ENCODE results near the gene WNT6. TPM values are rescaled to one million over a fixed set of nuclear protein-coding genes. Genes with fewer than 3 reads are reported as not detected.

The WNT6 gene
- total RNA-seq: not detected

GRCh38 chr2:218859556-218859987 lies at the start of gene WNT6:
Gene WNT6 (plus strand): TSS chr2:218859805. CDS start chr2:218860038, 233 bp downstream.
- Mint-ChIP-seq H3K4me1 (ENCODE audit: low read depth) (peaks cover 13% of the 10 kb centered on the region), H3K36me3 (ENCODE audit: low read depth) (no peaks in the 10 kb centered on the region), H3K27me3 (ENCODE audit: low read depth) (peaks cover 69% of the 10 kb centered on the region), H3K27ac (no peak within 1 kb of the TSS), H3K4me3 (peak within 1 kb of the TSS; percentile 55), H3K9me3 (no peaks in the 10 kb centered on the region)
- intact Hi-C loops (cut with micrococcal nuclease): loop anchor here (10.0 kb wide), 1 partner anchor 255 kb away; no protein-coding TSS in a partner anchor
- CTCF ChIA-PET: interaction anchor here (1.1 to 4.3 kb wide), 3 partner anchors 10 to 39 kb away, joined by 3 to 22 read pairs (median 11); no protein-coding TSS in a partner anchor
- no peak for DNase-seq

GRCh38 chr2:218810256-218810655 lies 49.3 kb upstream of the WNT6 start:
- H3K4me1 Mint-ChIP-seq (ENCODE audit: low read depth): peaks cover 3% of the 10 kb centered on the region
- no peak overlapping the region for H3K27ac Mint-ChIP-seq
- CTCF ChIA-PET: interaction anchor here (0.6 to 1.9 kb wide), 2 partner anchors 81 to 83 kb away, joined by 5 to 6 read pairs; no protein-coding TSS in a partner anchor
- intact Hi-C loops (cut with micrococcal nuclease): no loop called here
- no peak for DNase-seq
- no peak overlapping the region for H3K4me3 Mint-ChIP-seq
- peaks cover 13% of the 10 kb centered on the region for H3K27me3 Mint-ChIP-seq (ENCODE audit: low read depth)
- H3K36me3 Mint-ChIP-seq (ENCODE audit: low read depth): no peaks in the 10 kb centered on the region
- no peaks in the 10 kb centered on the region for H3K9me3 Mint-ChIP-seq

GRCh38 chr2:218811382-218811781 lies 48.2 kb upstream of the WNT6 start:
- CTCF ChIA-PET: no interaction called here
- Mint-ChIP-seq H3K27ac (no peak overlapping the region), H3K9me3 (no peaks in the 10 kb centered on the region), H3K27me3 (ENCODE audit: low read depth) (peaks cover 11% of the 10 kb centered on the region), H3K4me1 (ENCODE audit: low read depth) (peaks cover 3% of the 10 kb centered on the region), H3K4me3 (no peak overlapping the region), H3K36me3 (ENCODE audit: low read depth) (no peaks in the 10 kb centered on the region)
- intact Hi-C loops (cut with micrococcal nuclease): no loop called here
- no peak for DNase-seq

GRCh38 chr2:218812096-218812815 lies 47.3 kb upstream of the WNT6 start:
- Mint-ChIP-seq H3K36me3 (ENCODE audit: low read depth) (no peaks in the 10 kb centered on the region), H3K27me3 (ENCODE audit: low read depth) (peaks cover 10% of the 10 kb centered on the region), H3K4me1 (ENCODE audit: low read depth) (no peaks in the 10 kb centered on the region), H3K4me3 (no peak overlapping the region), H3K27ac (no peak overlapping the region), H3K9me3 (no peaks in the 10 kb centered on the region)
- DNase-seq: no peak
- intact Hi-C loops (cut with micrococcal nuclease): no loop called here
- CTCF ChIA-PET: no interaction called here

- H3K4me3 Mint-ChIP-seq: no peak overlapping the region
- CTCF ChIA-PET: interaction anchor here (0.6 kb wide), 1 partner anchor 40 kb away, joined by 3 read pairs; no protein-coding TSS in a partner anchor
These were observed 46.7 kb upstream of the WNT6 start for GRCh38 chr2:218812861-218813260.

GRCh38 chr2:218813771-218814460 lies 45.7 kb upstream of the WNT6 start:
- intact Hi-C loops (cut with micrococcal nuclease): no loop called here
- Mint-ChIP-seq H3K36me3 (ENCODE audit: low read depth) (no peaks in the 10 kb centered on the region), H3K27ac (no peak overlapping the region), H3K4me3 (no peak overlapping the region), H3K27me3 (ENCODE audit: low read depth) (peaks cover 7% of the 10 kb centered on the region), H3K9me3 (no peaks in the 10 kb centered on the region), H3K4me1 (ENCODE audit: low read depth) (no peaks in the 10 kb centered on the region)
- no peak for DNase-seq
- CTCF ChIA-PET: no interaction called here

More at GRCh38 chr2:218812861-218813260, 46.7 kb upstream of the WNT6 start:
- intact Hi-C loops (cut with micrococcal nuclease): no loop called here
- H3K9me3 Mint-ChIP-seq: no peaks in the 10 kb centered on the region
- no peaks in the 10 kb centered on the region for H3K4me1 Mint-ChIP-seq (ENCODE audit: low read depth)
- H3K36me3 Mint-ChIP-seq (ENCODE audit: low read depth): no peaks in the 10 kb centered on the region
- peaks cover 10% of the 10 kb centered on the region for H3K27me3 Mint-ChIP-seq (ENCODE audit: low read depth)
- H3K27ac Mint-ChIP-seq: no peak overlapping the region
- no peak for DNase-seq

- Mint-ChIP-seq H3K4me3 (no peak overlapping the region), H3K36me3 (ENCODE audit: low read depth) (no peaks in the 10 kb centered on the region), H3K9me3 (no peaks in the 10 kb centered on the region), H3K27ac (no peak overlapping the region), H3K4me1 (ENCODE audit: low read depth) (no peaks in the 10 kb centered on the region), H3K27me3 (ENCODE audit: low read depth) (peaks cover 3% of the 10 kb centered on the region)
- intact Hi-C loops (cut with micrococcal nuclease): no loop called here
- DNase-seq: no peak
- CTCF ChIA-PET: interaction anchor here (1.1 kb wide), 1 partner anchor 33 kb away, joined by 6 read pairs; no protein-coding TSS in a partner anchor
These were observed 44.9 kb upstream of the WNT6 start for GRCh38 chr2:218814540-218815243.

GRCh38 chr2:218815244-218815637 lies 44.4 kb upstream of the WNT6 start:
- Mint-ChIP-seq H3K4me1 (ENCODE audit: low read depth) (no peaks in the 10 kb centered on the region), H3K36me3 (ENCODE audit: low read depth) (no peaks in the 10 kb centered on the region), H3K9me3 (no peaks in the 10 kb centered on the region), H3K27me3 (ENCODE audit: low read depth) (peaks cover 3% of the 10 kb centered on the region), H3K27ac (no peak overlapping the region), H3K4me3 (no peak overlapping the region)
- intact Hi-C loops (cut with micrococcal nuclease): no loop called here
- DNase-seq: no peak
- CTCF ChIA-PET: interaction anchor here (1.1 kb wide), 1 partner anchor 32 kb away, joined by 6 read pairs; no protein-coding TSS in a partner anchor

- peaks cover 3% of the 10 kb centered on the region for H3K27me3 Mint-ChIP-seq (ENCODE audit: low read depth)
- CTCF ChIA-PET: interaction anchor here (1.1 kb wide), 1 partner anchor 32 kb away, joined by 6 read pairs; no protein-coding TSS in a partner anchor
- H3K36me3 Mint-ChIP-seq (ENCODE audit: low read depth): no peaks in the 10 kb centered on the region
These were observed 44.0 kb upstream of the WNT6 start for GRCh38 chr2:218815649-218816048.

GRCh38 chr2:218816561-218817011 lies 43.0 kb upstream of the WNT6 start:
- DNase-seq: no peak
- H3K36me3 Mint-ChIP-seq (ENCODE audit: low read depth): no peaks in the 10 kb centered on the region
- intact Hi-C loops (cut with micrococcal nuclease): no loop called here
- no peak overlapping the region for H3K4me3 Mint-ChIP-seq
- no peak overlapping the region for H3K27ac Mint-ChIP-seq
- CTCF ChIA-PET: no interaction called here
- no peaks in the 10 kb centered on the region for H3K9me3 Mint-ChIP-seq
- H3K4me1 Mint-ChIP-seq (ENCODE audit: low read depth): no peaks in the 10 kb centered on the region
- H3K27me3 Mint-ChIP-seq (ENCODE audit: low read depth): peaks cover 5% of the 10 kb centered on the region

More at GRCh38 chr2:218815649-218816048, 44.0 kb upstream of the WNT6 start:
- Mint-ChIP-seq H3K4me1 (ENCODE audit: low read depth) (no peaks in the 10 kb centered on the region), H3K9me3 (no peaks in the 10 kb centered on the region), H3K4me3 (no peak overlapping the region), H3K27ac (no peak overlapping the region)
- no peak for DNase-seq
- intact Hi-C loops (cut with micrococcal nuclease): no loop called here

- Mint-ChIP-seq H3K4me3 (no peak overlapping the region), H3K36me3 (ENCODE audit: low read depth) (no peaks in the 10 kb centered on the region), H3K27ac (no peak overlapping the region), H3K27me3 (ENCODE audit: low read depth) (peaks cover 6% of the 10 kb centered on the region), H3K4me1 (ENCODE audit: low read depth) (no peaks in the 10 kb centered on the region), H3K9me3 (no peaks in the 10 kb centered on the region)
- DNase-seq: no peak
- CTCF ChIA-PET: no interaction called here
- intact Hi-C loops (cut with micrococcal nuclease): no loop called here
These were observed 40.5 kb upstream of the WNT6 start for GRCh38 chr2:218819093-218819492.

GRCh38 chr2:218820746-218821369 lies 38.7 kb upstream of the WNT6 start:
- DNase-seq: no peak
- intact Hi-C loops (cut with micrococcal nuclease): no loop called here
- no peak overlapping the region for H3K4me3 Mint-ChIP-seq
- CTCF ChIA-PET: interaction anchor here (1.3 kb wide), 1 partner anchor 162 kb away, joined by 4 read pairs; the partner anchor contains the start of genes BCS1L and ZNF142
- H3K9me3 Mint-ChIP-seq: no peaks in the 10 kb centered on the region
- H3K36me3 Mint-ChIP-seq (ENCODE audit: low read depth): no peaks in the 10 kb centered on the region
- peaks cover 6% of the 10 kb centered on the region for H3K27me3 Mint-ChIP-seq (ENCODE audit: low read depth)
- H3K27ac Mint-ChIP-seq: no peak overlapping the region
- no peaks in the 10 kb centered on the region for H3K4me1 Mint-ChIP-seq (ENCODE audit: low read depth)
